ENCODE measurements around the gene EYA2. TPM values are rescaled to one million over a fixed set of nuclear protein-coding genes. Genes with fewer than 3 reads are reported as not detected.

EYA2 gene
- total and polyA plus RNA-seq, 2 of the 4 experiments (the other 2 are of a cell fraction): 2.3 to 5.4 TPM

DNA sequence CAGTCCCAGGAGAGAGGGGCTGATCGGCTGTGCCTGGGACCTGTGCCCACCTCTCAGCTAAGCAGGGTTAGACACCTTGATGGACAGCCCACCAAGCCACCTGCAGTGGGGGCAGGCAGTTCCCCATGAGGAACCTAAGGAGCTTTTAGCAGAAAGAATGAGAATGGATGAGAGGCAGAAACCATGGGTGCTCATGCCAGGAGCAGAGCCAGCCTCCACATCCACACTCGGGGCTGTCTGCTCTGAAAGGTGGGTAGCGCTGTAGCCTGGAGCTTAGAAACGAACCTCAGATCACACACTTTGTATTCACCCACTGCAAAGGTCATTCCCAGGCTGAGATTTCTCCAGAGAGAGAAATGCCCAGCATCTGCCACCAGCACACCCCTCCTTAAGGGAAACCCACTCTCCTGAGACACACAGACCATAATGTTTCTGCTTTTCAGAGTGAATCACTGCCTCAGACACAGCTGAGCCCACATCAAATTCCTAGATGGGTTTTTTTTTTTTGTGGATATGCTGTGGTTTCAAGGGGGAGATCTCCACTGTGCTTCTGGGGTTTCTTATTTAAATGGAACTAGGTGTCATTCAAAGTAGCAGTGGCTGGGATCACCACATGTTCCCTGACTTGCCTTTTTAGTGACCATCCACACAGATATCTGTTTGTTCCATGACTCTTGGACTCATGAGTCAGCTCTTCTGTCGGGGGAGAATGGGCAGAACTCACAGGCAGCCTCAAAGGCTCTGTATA lies 218.9 kb downstream of the EYA2 start:
- Histone ChIP-seq H2AFZ (replicated peaks; ENCODE audit: low read length, poor library complexity) (peak overlapping the region; percentile 45), H3K4me1 (ENCODE audit: control insufficient read depth, insufficient read depth, low read length) (peaks cover 19% of the 10 kb centered on the region), H3K27me3 (ENCODE audit: control insufficient read depth, insufficient read depth, low read length) (no peaks in the 10 kb centered on the region), H3K9me3 (ENCODE audit: control insufficient read depth, insufficient read depth, low read length) (peaks cover 8% of the 10 kb centered on the region), H3K4ac (ENCODE audit: low read depth, low read length) (peak overlapping the region; percentile 20), H2AK5ac (ENCODE audit: low read depth, low read length) (peak overlapping the region; percentile 70), H2BK15ac (ENCODE audit: low read depth, low read length) (peak overlapping the region; percentile 7; the same call in 1 of the 3 replicates), H2BK5ac (ENCODE audit: low read depth, low read length, poor library complexity, severe bottlenecking) (no peak overlapping the region), H3K23ac (ENCODE audit: low read depth, low read length) (no peak overlapping the region), H4K91ac (ENCODE audit: insufficient read depth, low read depth, low read length) (no peak overlapping the region), H2AK9ac (replicated peaks; ENCODE audit: low read depth, low read length, poor library complexity) (peak overlapping the region; percentile 79), H3K9ac (ENCODE audit: low read depth, low read length) (no peak overlapping the region), H4K20me1 (ENCODE audit: insufficient read depth, low read length) (no peaks in the 10 kb centered on the region), H3K79me1 (ENCODE audit: low read depth in 1 of 2, low read length in 2 of 2) (no peaks in the 10 kb centered on the region), H4K5ac (ENCODE audit: low read depth, low read length) (no peak overlapping the region), H3K4me3 (ENCODE audit: insufficient read depth, low read depth, low read length) (no peak overlapping the region), H3K4me2 (ENCODE audit: low read depth, low read length) (no peak overlapping the region), H2BK120ac (ENCODE audit: low read depth, low read length) (peak overlapping the region; percentile 18; the same call in 1 of the 2 replicates), H3K18ac (ENCODE audit: low read depth, low read length) (no peak overlapping the region; the same call in 1 of the 2 replicates), H3K9me1 (ENCODE audit: insufficient read depth, low read length) (peaks cover 9% of the 10 kb centered on the region), H3K36me3 (ENCODE audit: control insufficient read depth, insufficient read depth, low read length) (no peaks in the 10 kb centered on the region), H3K14ac (replicated peaks; ENCODE audit: low read depth, low read length) (peak overlapping the region; percentile 13; the same call in 1 of the 2 replicates), H3K27ac (ENCODE audit: insufficient read depth, low read length) (no peak overlapping the region), H2BK20ac (ENCODE audit: low read depth, low read length) (peak overlapping the region; percentile 39; the same call in 1 of the 2 replicates), H4K8ac (ENCODE audit: low read depth in 2 of 2, low read length in 2 of 2) (peak overlapping the region in 1 of 2 experiments; percentile 19; a peak in 1 of 4 replicates), H3K56ac (ENCODE audit: extremely low read depth, insufficient read depth, low read length) (no peak overlapping the region)
- ChIA-PET CTCF (no interaction called here), POLR2A (ENCODE audit: unreplicated experiment) (interaction anchor here (0.6 kb wide), 2 partner anchors 94 to 321 kb away, joined by 3 read pairs; no protein-coding TSS in a partner anchor)
- peak; percentile 47; the same call in 1 of the 2 replicates for TF ChIP-seq MXI1 (IDR thresholded peaks at IDR 0.05; ENCODE audit: borderline replicate concordance, low read depth, low read length)
- TF ChIP-seq NFE2L2 (IDR thresholded peaks at IDR 0.05; ENCODE audit: low read depth, low read length): peak; percentile 35; the same call in 1 of the 2 replicates
- peak; percentile 72 for TF ChIP-seq MAFK (IDR thresholded peaks at IDR 0.05; ENCODE audit: low read depth, low read length)
- no peak for TF ChIP-seq CHD1 (IDR thresholded peaks at IDR 0.05; ENCODE audit: low read depth, low read length)
- peak; percentile 63 for ATAC-seq (ENCODE audit: low read depth)
- dilution Hi-C loops (cut with HindIII; ENCODE audit: low sequenced_read_pairs, unreplicated experiment) (no loop called here), in situ Hi-C loops (cut with MboI; ENCODE audit: low sequenced_read_pairs) (no loop called here), intact Hi-C loops (cut with micrococcal nuclease) (loop anchor here (10.0 kb wide), 1 partner anchor 89 kb away; no protein-coding TSS in a partner anchor)
- DNase-seq: peak; percentile 76
- WGBS, 2 experiments (ENCODE audit: extremely low coverage in 2 of 2, insufficient read length in 1 of 2): 10% methylated on average over 2 of the region's 5 CpGs; no CpG with 5 or more reads in 1 of the 2 experiments
- BruUV-seq (replicated peaks): no TSS peak

Data from IMR-90 (cell line).